Smooth muscle cell (in vitro differentiated cells): ENCODE data around the gene CREBBP. TPM values are rescaled to one million over a fixed set of nuclear protein-coding genes. Genes with fewer than 3 reads are reported as not detected.

Source experiments
- DNase-seq: peaks from one replicate; lab custom pipeline; 2025; ENCODE audit not compliant: unreplicated experiment; lab: John Stamatoyannopoulos, UW
- H2AFZ ChIP-seq: fragments of 200-600 bp; sonication (generic); 2 replicates; pipeline ENCODE4 v1.6.0; 2016; ENCODE audit warnings: antibody characterized with exemption, low read depth, mild to moderate bottlenecking
- H3F3A ChIP-seq: fragments of 200-600 bp; sonication (generic); 2 replicates; pipeline ENCODE4 v1.6.0; 2017; ENCODE audit warnings: antibody characterized with exemption, low read depth
- H3K27ac ChIP-seq: fragments of 200-600 bp; sonication (generic); 2 replicates; pipeline ENCODE4 v1.5.1; 2016; ENCODE audit warnings: low read depth, mild to moderate bottlenecking
- H3K27me3 ChIP-seq: fragments of 200-600 bp; sonication (generic); 2 replicates; pipeline ENCODE4 v1.6.1; 2016; ENCODE audit warnings: low read depth, mild to moderate bottlenecking
- H3K36me3 ChIP-seq: fragments of 200-600 bp; sonication (generic); 2 replicates; pipeline ENCODE4 v1.5.1; 2016; ENCODE audit warnings: low read depth
- H3K4me1 ChIP-seq: fragments of 200-600 bp; sonication (generic); 2 replicates; pipeline ENCODE4 v1.5.1; 2016; ENCODE audit warnings: low read depth
- H3K4me2 ChIP-seq: fragments of 200-600 bp; sonication (generic); 2 replicates; pipeline ENCODE4 v1.6.0; 2016; ENCODE audit warnings: mild to moderate bottlenecking
- H3K4me3 ChIP-seq: fragments of 200-600 bp; sonication (generic); 2 replicates; pipeline ENCODE4 v1.5.1; 2016; ENCODE audit warnings: mild to moderate bottlenecking
- H3K79me2 ChIP-seq: fragments of 200-600 bp; sonication (generic); 2 replicates; pipeline ENCODE4 v1.6.0; 2016; ENCODE audit warnings: low read depth, mild to moderate bottlenecking
- H3K9ac ChIP-seq: fragments of 200-600 bp; sonication (generic); 2 replicates; pipeline ENCODE4 v1.6.0; 2016; ENCODE audit warnings: low read depth
- H3K9me3 ChIP-seq: fragments of 200-600 bp; sonication (generic); replicated peaks from 2 replicates; pipeline ENCODE4 v1.5.1; 2016; ENCODE audit warnings: low read depth
- H4K20me1 ChIP-seq: fragments of 200-600 bp; sonication (generic); 2 replicates; pipeline ENCODE4 v1.6.0; 2016; ENCODE audit warnings: low read depth
- WGBS: methylation state at CpG from one replicate; pipeline ENCODE4 v1.1.7; 2016; ENCODE audit warnings: low lambda C conversion rate; 5-methylcytosine and 5-hydroxymethylcytosine counted together
- polyA plus RNA-seq: library from polyadenylated mRNA; unstranded; fragments of >200 nt; fragmentation: Nextera tagmentation; extraction: Ambion mirVana; gene quantifications from 2 replicates; pipeline ENCODE4 v1.2.1, GENCODE V29; 2016
- total RNA-seq: library from RNA; depleted of rRNA; stranded (reverse); fragments of >200 nt; gene quantifications from 2 replicates; pipeline ENCODE4 v1.2.3, GENCODE V29; 2014
- TF ChIP-seq, protein P1 (sequence below): fragments of 200-600 bp; sonication (generic); IDR thresholded peaks from 2 replicates; pipeline ENCODE4 v1.5.1; 2017; ENCODE audit warnings: borderline replicate concordance, mild to moderate bottlenecking, antibody characterized with exemption; ENCODE audit not compliant: insufficient read depth, poor library complexity, severe bottlenecking

CREBBP gene
- total and polyA plus RNA-seq, 2 experiments from 2014 or later, result 14.3 to 19.6 TPM

DNA sequence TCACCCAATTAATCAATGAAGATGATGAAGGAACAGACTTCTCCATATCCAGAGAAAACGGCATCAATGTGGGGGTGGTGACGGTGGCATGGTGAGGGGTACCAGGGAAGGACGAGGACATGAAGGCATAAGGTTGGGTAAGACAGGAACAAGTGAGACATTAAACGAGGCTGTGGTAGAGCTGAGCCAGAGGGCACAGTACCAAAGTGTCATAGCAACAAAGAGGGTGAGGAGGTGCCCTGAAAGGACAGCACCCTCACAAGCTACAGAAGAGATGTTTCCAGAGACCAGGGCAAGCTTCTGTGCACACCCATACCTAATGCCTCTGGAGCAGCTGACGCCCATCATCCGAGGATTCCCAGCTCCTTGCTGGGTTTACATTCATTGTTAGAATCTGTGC is 105.7 kb downstream of the CREBBP start:
- H3K4me3 ChIP-seq, result no peak overlapping the region
- no peaks in the 10 kb centered on the region for H3K27me3 ChIP-seq
- TF ChIP-seq, protein P1, sequence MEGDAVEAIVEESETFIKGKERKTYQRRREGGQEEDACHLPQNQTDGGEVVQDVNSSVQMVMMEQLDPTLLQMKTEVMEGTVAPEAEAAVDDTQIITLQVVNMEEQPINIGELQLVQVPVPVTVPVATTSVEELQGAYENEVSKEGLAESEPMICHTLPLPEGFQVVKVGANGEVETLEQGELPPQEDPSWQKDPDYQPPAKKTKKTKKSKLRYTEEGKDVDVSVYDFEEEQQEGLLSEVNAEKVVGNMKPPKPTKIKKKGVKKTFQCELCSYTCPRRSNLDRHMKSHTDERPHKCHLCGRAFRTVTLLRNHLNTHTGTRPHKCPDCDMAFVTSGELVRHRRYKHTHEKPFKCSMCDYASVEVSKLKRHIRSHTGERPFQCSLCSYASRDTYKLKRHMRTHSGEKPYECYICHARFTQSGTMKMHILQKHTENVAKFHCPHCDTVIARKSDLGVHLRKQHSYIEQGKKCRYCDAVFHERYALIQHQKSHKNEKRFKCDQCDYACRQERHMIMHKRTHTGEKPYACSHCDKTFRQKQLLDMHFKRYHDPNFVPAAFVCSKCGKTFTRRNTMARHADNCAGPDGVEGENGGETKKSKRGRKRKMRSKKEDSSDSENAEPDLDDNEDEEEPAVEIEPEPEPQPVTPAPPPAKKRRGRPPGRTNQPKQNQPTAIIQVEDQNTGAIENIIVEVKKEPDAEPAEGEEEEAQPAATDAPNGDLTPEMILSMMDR, result no peak
- H3K4me1 ChIP-seq, result no peaks in the 10 kb centered on the region
- peaks cover 34% of the 10 kb centered on the region for H3K36me3 ChIP-seq
- H3K79me2 ChIP-seq, result no peaks in the 10 kb centered on the region
- 98% methylated on average over 6 of the region's 6 CpGs for whole genome bisulfite sequencing
- H3K9me3 ChIP-seq, result no peaks in the 10 kb centered on the region
- no peaks in the 10 kb centered on the region for H3F3A ChIP-seq
- peaks cover 22% of the 10 kb centered on the region for H4K20me1 ChIP-seq
- no peak overlapping the region for H3K9ac ChIP-seq
- H2AFZ ChIP-seq, result no peak overlapping the region
- no peak overlapping the region for H3K27ac ChIP-seq
- no peak overlapping the region for H3K4me2 ChIP-seq
- no peak for DNase-seq

DNA sequence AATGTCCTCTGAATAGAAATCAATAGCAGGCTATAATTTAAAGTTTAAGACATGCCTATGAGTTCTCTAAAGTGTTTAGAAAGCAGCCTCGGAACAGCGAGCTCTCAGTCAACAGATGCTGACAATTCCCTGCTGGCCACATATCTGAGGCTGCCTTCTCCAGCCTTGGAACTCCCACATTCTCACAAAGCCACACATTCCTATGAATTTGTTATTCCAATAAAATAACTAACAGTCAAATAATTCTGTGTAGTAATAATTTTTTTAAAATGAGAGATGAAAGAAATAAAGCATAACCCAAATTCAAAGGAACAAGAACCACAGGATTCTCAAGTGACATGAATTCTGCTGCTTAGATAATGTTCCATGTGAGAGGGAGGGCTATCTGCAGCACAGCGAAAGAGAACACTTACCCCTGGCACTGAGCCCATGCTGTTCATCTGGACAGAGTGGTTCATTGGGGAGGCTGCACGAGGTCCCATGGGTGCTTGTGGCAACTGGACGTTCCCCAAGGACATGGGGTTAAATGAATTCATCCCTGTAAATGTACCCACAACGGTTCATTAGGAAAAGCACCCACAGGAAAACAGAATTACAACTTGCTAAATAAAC is 106.3 kb downstream of the CREBBP start:
- H3K9ac ChIP-seq, result no peak overlapping the region
- no peak overlapping the region for H3K27ac ChIP-seq
- H3K4me2 ChIP-seq, result no peak overlapping the region
- TF ChIP-seq, protein P1, result no peak
- no peaks in the 10 kb centered on the region for H3F3A ChIP-seq
- H3K27me3 ChIP-seq, result no peaks in the 10 kb centered on the region
- no peaks in the 10 kb centered on the region for H3K79me2 ChIP-seq
- H3K36me3 ChIP-seq, result peaks cover 34% of the 10 kb centered on the region
- H2AFZ ChIP-seq, result no peak overlapping the region
- 94% methylated on average over 6 of the region's 6 CpGs for WGBS
- H3K4me3 ChIP-seq, result no peak overlapping the region
- no peaks in the 10 kb centered on the region for H3K4me1 ChIP-seq
- H4K20me1 ChIP-seq, result peaks cover 22% of the 10 kb centered on the region
- DNase-seq, result no peak
- H3K9me3 ChIP-seq, result no peaks in the 10 kb centered on the region

DNA sequence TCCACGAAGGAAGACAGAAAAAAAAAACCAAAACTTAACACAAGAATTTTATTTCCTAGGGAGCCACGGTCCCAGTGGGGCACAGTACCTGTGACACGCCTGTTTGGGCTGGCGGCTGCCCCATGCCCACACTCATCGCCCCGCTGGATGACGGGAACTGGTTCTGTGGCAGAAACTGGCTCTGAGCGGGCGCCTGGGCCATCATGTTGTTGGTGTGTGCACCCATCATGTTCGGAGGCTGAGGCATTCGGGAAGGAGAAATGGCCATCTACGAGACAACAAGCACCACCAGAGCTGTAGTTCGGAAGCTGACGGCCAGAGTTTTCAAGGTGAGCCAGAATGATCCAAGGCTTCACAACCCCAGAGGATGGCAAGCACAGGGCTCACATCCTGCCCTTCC is 106.8 kb downstream of the CREBBP start:
- Histone ChIP-seq H3K9me3 (no peaks in the 10 kb centered on the region), H3K4me1 (no peaks in the 10 kb centered on the region), H3K27me3 (no peaks in the 10 kb centered on the region), H2AFZ (no peak overlapping the region), H3K79me2 (no peaks in the 10 kb centered on the region), H3K4me3 (no peak overlapping the region), H3F3A (no peaks in the 10 kb centered on the region), H4K20me1 (peaks cover 22% of the 10 kb centered on the region), H3K4me2 (no peak overlapping the region), H3K9ac (no peak overlapping the region), H3K36me3 (peaks cover 34% of the 10 kb centered on the region), H3K27ac (no peak overlapping the region)
- DNase-seq, result no peak
- TF ChIP-seq, protein P1, result no peak
- over 99% methylated on average over 14 of the region's 14 CpGs for WGBS

DNA sequence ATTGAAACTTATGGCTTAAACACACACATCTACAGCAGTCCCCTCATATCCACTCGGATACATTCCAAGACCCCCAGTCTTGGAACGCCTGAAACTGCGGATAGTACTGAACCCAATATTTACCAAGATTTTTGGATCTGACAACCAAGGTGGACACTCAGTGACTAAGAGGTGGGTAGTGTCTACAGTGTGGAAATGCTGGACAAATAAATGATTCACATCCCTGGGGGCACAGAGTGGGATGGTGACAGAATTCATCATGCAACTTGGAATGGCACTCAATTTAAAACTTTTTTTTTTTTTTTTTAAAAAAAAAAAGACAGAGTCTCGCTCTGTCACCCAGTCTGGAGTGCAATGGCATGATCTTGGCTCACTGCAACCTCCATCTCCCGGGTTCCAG is 109.0 kb downstream of the CREBBP start:
- TF ChIP-seq, protein P1, result no peak
- Histone ChIP-seq H4K20me1 (peaks cover 31% of the 10 kb centered on the region), H3K4me1 (no peaks in the 10 kb centered on the region), H3K36me3 (peaks cover 40% of the 10 kb centered on the region), H3K9me3 (no peaks in the 10 kb centered on the region), H3F3A (no peaks in the 10 kb centered on the region), H3K9ac (no peak overlapping the region), H3K27ac (no peak overlapping the region), H2AFZ (no peak overlapping the region), H3K27me3 (no peaks in the 10 kb centered on the region), H3K79me2 (peaks cover 7% of the 10 kb centered on the region), H3K4me3 (no peak overlapping the region), H3K4me2 (no peak overlapping the region)
- no peak for DNase-seq
- WGBS, result over 99% methylated on average over 5 of the region's 5 CpGs
